Measurements from ENCODE around the gene GRAMD2B.

The GRAMD2B gene

DNA sequence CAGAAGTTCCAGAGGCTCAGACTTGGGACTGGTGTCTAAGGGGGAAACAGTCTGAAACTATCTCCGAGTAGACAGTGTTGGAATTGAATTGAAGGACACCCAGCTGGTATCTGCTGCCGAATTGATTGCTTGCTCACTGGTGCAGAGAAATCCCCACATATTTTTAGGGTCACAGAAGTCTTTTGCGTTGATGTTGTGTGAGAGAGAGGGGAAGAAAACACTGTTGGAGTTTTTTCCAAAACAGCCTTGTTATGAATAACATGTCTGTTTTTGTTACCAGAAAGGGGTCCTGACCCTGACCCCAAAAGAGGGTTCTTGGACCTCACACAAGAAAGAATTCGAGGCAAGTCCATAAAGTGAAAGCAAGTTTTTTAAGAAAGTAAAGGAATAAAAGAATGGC, 90.5 kb downstream of the GRAMD2B start:
- no peak overlapping the region for H3K27ac ChIP-seq
- TF ChIP-seq, protein P1, sequence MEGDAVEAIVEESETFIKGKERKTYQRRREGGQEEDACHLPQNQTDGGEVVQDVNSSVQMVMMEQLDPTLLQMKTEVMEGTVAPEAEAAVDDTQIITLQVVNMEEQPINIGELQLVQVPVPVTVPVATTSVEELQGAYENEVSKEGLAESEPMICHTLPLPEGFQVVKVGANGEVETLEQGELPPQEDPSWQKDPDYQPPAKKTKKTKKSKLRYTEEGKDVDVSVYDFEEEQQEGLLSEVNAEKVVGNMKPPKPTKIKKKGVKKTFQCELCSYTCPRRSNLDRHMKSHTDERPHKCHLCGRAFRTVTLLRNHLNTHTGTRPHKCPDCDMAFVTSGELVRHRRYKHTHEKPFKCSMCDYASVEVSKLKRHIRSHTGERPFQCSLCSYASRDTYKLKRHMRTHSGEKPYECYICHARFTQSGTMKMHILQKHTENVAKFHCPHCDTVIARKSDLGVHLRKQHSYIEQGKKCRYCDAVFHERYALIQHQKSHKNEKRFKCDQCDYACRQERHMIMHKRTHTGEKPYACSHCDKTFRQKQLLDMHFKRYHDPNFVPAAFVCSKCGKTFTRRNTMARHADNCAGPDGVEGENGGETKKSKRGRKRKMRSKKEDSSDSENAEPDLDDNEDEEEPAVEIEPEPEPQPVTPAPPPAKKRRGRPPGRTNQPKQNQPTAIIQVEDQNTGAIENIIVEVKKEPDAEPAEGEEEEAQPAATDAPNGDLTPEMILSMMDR (conservative IDR thresholded peaks at IDR 0.05), result no peak

- TF ChIP-seq, protein P1 (conservative IDR thresholded peaks at IDR 0.05), result no peak
These were observed 90.9 kb downstream of the GRAMD2B start for GRCh38 chr5:126514131-126514557.

GRCh38 chr5:126514558-126515141, 91.4 kb downstream of the GRAMD2B start:
- no peak overlapping the region for H3K27ac ChIP-seq
- TF ChIP-seq, protein P1 (conservative IDR thresholded peaks at IDR 0.05), result no peak

More at GRCh38 chr5:126514131-126514557, 90.9 kb downstream of the GRAMD2B start:
- H3K27ac ChIP-seq, result no peak overlapping the region

- TF ChIP-seq, protein P1 (conservative IDR thresholded peaks at IDR 0.05), result no peak
- H3K27ac ChIP-seq, result peak overlapping the region; percentile 96; the same call in 1 of the 2 replicates
These were observed 92.1 kb downstream of the GRAMD2B start for GRCh38 chr5:126515337-126515736.

DNA sequence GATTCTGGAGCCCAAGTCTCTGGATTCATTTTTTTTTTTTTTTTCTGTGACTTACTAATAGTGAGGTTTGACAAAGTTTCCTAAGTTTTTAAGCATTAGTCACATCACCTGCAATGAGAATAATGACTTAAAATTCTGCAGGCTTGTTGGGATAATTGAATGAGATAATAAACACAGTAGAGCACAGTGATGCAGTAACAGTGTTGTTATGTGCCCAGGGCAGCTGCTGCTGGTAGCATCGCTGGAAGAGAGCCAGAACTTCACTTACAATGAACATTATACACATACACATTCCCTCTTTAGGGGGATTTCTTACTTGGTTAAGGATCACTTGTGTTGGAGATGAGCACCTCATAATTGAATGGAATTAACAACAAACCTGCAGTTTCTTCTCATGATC, 92.9 kb downstream of the GRAMD2B start:
- TF ChIP-seq, protein P1 (conservative IDR thresholded peaks at IDR 0.05), result no peak

GRCh38 chr5:126516852-126517251, 93.6 kb downstream of the GRAMD2B start:
- H3K27ac ChIP-seq, result peak overlapping the region; percentile 96
- TF ChIP-seq, protein P1 (conservative IDR thresholded peaks at IDR 0.05), result no peak

More for the DNA sequence above, 92.9 kb downstream of the GRAMD2B start:
- H3K27ac ChIP-seq, result peak overlapping the region; percentile 96

GRCh38 chr5:126519223-126519622, 96.0 kb downstream of the GRAMD2B start:
- peak overlapping the region; percentile 96 for H3K27ac ChIP-seq

Data from VCaP (cell line).